WERI-Rb-1 (cell line): ENCODE results near the gene SEPTIN6.
A peak's percentile ranks its signal among the peaks of the same experiment; 100 is the strongest.

Source experiments
- DNase-seq: peaks from one replicate; pipeline ENCODE4 v3.0.0-alpha.2; 2020
- H3K27ac ChIP-seq: fragments of 250-450 bp; sonication (Bioruptor Pico); 2 replicates; pipeline ENCODE4 v1.5.1; 2020; ENCODE audit warnings: mild to moderate bottlenecking, moderate library complexity
- H3K27me3 ChIP-seq: fragments of 250-450 bp; sonication (Bioruptor Pico); 2 replicates; pipeline ENCODE4 v1.5.1; 2021; ENCODE audit warnings: mild to moderate bottlenecking, low read depth, moderate library complexity; ENCODE audit not compliant: insufficient read depth, severe bottlenecking
- H3K36me3 ChIP-seq: fragments of 250-450 bp; sonication (Bioruptor Pico); 2 replicates; pipeline ENCODE4 v1.5.1; 2020; ENCODE audit warnings: mild to moderate bottlenecking, moderate library complexity
- H3K4me3 ChIP-seq: 2 replicates; pipeline ENCODE4 v1.5.1; 2011; ENCODE audit warnings: low read depth, mild to moderate bottlenecking, control low read depth, low read length
- H3K9me3 ChIP-seq: fragments of 250-450 bp; sonication (Bioruptor Pico); 2 replicates; pipeline ENCODE4 v1.5.1; 2021; ENCODE audit warnings: mild to moderate bottlenecking, moderate library complexity; ENCODE audit not compliant: severe bottlenecking
- CTCF ChIP-seq: IDR thresholded peaks from 2 replicates; pipeline ENCODE4 v1.5.1; 2011; ENCODE audit warnings: low read depth, mild to moderate bottlenecking, control low read depth, inconsistent platforms, low read length

The SEPTIN6 gene

GRCh38 chrX:119708936-119709335 lies 16.0 kb upstream of the SEPTIN6 start:
- H3K27ac ChIP-seq, result no peak overlapping the region
- TF ChIP-seq CTCF, result no peak
- DNase-seq, result no peak
- peaks cover 5% of the 10 kb centered on the region for H3K27me3 ChIP-seq
- H3K9me3 ChIP-seq, result no peaks in the 10 kb centered on the region
- no peaks in the 10 kb centered on the region for H3K36me3 ChIP-seq
- H3K4me3 ChIP-seq, result no peak overlapping the region

GRCh38 chrX:119706616-119707015 lies 13.6 kb upstream of the SEPTIN6 start:
- no peak for TF ChIP-seq CTCF
- H3K27me3 ChIP-seq, result peaks cover 5% of the 10 kb centered on the region
- no peak overlapping the region for H3K27ac ChIP-seq
- H3K4me3 ChIP-seq, result no peak overlapping the region
- no peak for DNase-seq
- no peaks in the 10 kb centered on the region for H3K9me3 ChIP-seq
- no peaks in the 10 kb centered on the region for H3K36me3 ChIP-seq

GRCh38 chrX:119698845-119699244 lies 5.9 kb upstream of the SEPTIN6 start:
- Histone ChIP-seq H3K4me3 (no peak overlapping the region), H3K27ac (no peak overlapping the region), H3K27me3 (peaks cover 11% of the 10 kb centered on the region), H3K36me3 (no peaks in the 10 kb centered on the region), H3K9me3 (no peaks in the 10 kb centered on the region)
- peak; percentile 43; the same call in 1 of the 2 replicates for TF ChIP-seq CTCF
- DNase-seq, result no peak

GRCh38 chrX:119696251-119696890 lies 3.4 kb upstream of the SEPTIN6 start:
- Histone ChIP-seq H3K27ac (no peak overlapping the region), H3K36me3 (no peaks in the 10 kb centered on the region)
- no peak for TF ChIP-seq CTCF

GRCh38 chrX:119695535-119696050 lies 2.6 kb upstream of the SEPTIN6 start:
- H3K36me3 ChIP-seq, result no peaks in the 10 kb centered on the region
- H3K4me3 ChIP-seq, result no peak overlapping the region
- no peaks in the 10 kb centered on the region for H3K9me3 ChIP-seq
- H3K27ac ChIP-seq, result no peak overlapping the region
- no peak for DNase-seq
- peaks cover 11% of the 10 kb centered on the region for H3K27me3 ChIP-seq
- TF ChIP-seq CTCF, result no peak

More at GRCh38 chrX:119696251-119696890, 3.4 kb upstream of the SEPTIN6 start:
- no peak for DNase-seq
- Histone ChIP-seq H3K27me3 (peaks cover 11% of the 10 kb centered on the region), H3K9me3 (no peaks in the 10 kb centered on the region), H3K4me3 (no peak overlapping the region)
